WI38 (cell line): ENCODE results near the gene UMAD1.
"Not testable (repeated sequence)": the region's sequence is repeated elsewhere in the genome, so short reads cannot be mapped to it uniquely, and the experiment has no call there.

Experiments used
- H3K4me3 ChIP-seq: 2 replicates; pipeline ENCODE4 v1.5.1; 2011; ENCODE audit warnings: low read depth, mild to moderate bottlenecking, control low read depth, low read length
- TF ChIP-seq, protein P1 (sequence below): IDR thresholded peaks from 2 replicates; pipeline ENCODE4 v1.5.1; 2012; ENCODE audit warnings: low read depth, mild to moderate bottlenecking, control low read depth, low read length

UMAD1 gene

DNA sequence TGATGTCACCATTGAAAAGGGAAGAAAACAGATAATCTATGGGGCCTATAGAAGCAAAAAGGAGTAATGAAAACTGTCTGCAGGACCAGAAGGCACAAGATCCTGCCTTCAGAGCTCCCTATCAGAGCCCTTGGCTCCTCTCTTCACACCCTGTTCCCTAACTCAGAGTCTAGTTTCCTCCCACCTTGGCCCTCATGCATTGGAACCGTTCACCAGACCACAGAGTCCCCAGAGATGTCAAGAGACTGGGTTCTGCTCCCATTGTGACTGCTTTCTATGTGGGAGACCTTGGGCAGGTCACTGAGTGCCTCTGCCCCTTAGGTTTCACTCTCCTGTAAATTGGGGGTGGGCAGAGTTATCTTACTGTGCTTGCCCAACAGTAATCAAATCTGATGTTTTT, 158.0 kb downstream of the UMAD1 start:
- TF ChIP-seq, protein P1, sequence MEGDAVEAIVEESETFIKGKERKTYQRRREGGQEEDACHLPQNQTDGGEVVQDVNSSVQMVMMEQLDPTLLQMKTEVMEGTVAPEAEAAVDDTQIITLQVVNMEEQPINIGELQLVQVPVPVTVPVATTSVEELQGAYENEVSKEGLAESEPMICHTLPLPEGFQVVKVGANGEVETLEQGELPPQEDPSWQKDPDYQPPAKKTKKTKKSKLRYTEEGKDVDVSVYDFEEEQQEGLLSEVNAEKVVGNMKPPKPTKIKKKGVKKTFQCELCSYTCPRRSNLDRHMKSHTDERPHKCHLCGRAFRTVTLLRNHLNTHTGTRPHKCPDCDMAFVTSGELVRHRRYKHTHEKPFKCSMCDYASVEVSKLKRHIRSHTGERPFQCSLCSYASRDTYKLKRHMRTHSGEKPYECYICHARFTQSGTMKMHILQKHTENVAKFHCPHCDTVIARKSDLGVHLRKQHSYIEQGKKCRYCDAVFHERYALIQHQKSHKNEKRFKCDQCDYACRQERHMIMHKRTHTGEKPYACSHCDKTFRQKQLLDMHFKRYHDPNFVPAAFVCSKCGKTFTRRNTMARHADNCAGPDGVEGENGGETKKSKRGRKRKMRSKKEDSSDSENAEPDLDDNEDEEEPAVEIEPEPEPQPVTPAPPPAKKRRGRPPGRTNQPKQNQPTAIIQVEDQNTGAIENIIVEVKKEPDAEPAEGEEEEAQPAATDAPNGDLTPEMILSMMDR, result no peak
- no peak overlapping the region for H3K4me3 ChIP-seq

DNA sequence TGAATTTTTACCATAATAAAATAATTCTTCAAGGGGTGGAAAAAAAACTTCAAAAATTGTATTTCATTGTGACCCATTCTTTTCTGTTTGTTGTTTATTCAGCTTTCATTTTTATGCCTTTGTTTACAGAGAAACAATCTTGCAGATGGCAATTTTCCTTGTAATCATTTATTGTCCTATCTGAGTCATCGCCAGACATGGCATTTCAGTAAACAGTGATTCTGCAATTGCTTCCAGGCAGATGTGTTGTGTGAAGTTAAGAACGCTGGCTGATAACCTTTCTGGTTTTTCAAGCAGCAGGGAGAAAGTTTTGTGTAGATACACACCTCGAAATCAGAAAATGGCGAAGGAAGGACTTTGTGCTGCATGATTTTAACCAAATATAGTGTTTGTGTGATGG, 158.6 kb downstream of the UMAD1 start:
- TF ChIP-seq, protein P1, result no peak
- H3K4me3 ChIP-seq, result no peak overlapping the region

DNA sequence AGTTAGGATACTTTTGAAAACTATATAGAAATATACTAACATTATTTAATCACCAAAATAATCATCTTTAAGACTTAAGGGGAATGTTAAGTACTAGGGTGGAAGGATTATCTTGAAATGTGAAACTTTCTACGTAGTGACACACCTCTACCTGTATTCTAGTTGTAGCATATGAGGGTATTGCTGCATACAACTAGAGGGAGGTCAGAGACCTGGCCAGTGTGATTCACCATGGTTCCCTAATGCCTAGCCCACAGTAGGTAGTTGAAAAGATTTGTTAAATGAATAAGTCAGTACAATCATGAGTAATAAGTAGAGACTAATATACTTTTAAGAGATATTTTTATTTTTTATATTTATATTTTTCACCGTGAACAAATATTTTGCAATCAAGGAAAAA, 162.0 kb downstream of the UMAD1 start:
- TF ChIP-seq, protein P1, result no peak
- H3K4me3 ChIP-seq, result no peak overlapping the region

DNA sequence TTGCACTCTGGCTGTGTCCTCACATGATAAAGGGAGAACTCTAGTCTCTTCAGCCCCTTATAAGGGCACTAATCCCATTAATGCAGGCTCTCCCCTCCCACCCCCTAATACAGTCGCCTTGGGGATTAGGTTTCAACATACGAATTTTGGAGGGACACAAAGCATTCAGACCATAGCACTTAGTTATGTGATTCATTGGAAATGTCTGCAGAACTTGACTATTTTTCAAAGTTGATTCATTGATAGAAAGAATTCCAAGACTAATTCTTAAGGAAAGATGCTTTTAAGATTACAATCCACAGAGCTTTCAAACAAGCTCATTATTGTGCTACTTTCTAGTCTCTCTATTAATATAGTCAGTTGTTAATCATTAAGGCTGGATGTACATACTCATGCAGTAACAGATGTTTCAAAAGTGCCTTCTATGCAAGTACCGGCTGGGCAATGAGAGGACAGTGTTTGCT, 163.2 kb downstream of the UMAD1 start:
- H3K4me3 ChIP-seq, result no peak overlapping the region
- TF ChIP-seq, protein P1, result no peak

DNA sequence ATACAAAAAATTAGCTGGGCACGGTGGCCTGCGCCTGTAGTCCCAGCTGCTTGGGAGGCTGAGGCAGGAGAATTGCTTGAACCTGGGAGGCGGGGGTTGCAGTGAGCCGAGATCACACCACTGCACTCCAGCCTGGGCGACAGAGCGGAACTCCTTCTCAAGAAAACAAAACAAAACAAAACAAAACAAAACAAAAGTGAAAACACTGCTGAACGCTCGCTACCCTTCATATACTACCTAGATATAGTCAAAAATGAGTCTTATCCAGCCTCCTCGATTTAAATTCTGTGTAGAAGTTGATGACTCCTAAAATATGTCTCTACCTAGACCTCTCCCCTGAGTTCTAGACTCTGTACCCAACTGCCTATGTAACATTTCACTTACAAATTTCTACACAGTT, 164.3 kb downstream of the UMAD1 start:
- H3K4me3 ChIP-seq, result not testable (repeated sequence)

DNA sequence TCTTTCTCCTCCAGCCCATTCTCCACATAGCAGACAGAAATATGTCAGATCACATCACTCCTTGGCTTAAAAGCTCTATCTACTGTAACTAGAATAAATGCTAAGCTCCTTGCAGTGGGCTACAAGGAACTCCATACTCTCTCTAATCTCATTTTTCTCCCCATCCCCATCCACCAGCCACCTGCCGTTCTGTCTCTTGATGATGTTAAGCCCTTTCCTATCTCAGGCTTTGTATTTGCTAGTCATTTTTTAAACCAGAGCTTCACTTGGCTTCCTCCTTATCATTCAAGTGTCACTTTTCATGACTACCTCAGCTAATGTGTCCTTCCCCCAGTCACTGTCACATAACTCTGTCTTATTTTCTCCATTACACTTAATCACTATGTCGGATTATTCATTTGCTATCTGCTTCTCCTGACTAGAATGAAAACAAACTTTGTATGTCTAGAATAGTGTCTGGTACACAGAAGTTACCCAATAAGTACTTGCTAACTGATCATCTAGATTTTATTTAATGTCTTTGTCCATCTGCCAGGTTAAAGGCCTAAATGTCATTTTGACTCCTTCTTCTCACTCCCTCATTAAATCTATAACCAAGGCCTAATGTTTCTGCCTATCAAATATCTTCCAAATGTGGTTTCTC, 165.1 kb downstream of the UMAD1 start:
- no peak overlapping the region for H3K4me3 ChIP-seq
- TF ChIP-seq, protein P1, result no peak

DNA sequence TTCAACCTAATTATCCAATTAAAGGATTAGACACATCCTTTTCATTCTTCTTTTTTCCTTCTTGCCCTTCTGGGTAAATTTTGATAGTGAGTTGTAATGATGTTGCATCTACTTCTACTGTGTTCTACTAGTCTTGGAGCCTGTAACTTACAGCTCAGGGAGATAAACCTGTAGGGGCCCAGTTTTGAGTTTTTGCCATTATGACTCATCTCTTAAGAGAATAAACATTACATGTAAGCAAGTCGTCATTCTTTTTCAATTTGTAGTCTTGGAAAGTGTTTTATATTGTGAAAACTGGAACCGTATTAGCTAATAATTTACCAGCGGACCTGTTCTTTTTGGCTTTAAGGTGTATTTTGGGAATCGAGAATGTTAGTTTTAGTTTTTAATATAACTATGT, 167.6 kb downstream of the UMAD1 start:
- no peak overlapping the region for H3K4me3 ChIP-seq
- TF ChIP-seq, protein P1, result no peak

DNA sequence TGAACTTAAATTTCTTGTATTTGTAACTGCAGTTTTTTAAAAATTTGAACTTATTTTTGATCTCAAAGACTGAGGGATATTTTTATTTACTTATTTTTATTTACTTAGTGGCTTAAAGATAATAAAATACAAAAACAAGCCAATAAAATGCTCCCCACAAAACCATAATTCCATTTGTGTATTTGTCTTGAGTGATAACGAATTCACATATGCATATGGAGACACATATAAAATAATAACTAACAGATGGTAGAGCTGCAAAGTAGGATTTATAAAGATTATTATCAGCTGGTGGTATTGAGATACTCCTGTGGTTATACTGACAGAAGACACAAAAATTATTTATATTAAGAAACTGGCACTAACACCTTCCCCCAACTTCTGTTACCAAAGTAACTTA, 168.1 kb downstream of the UMAD1 start:
- H3K4me3 ChIP-seq, result no peak overlapping the region
- TF ChIP-seq, protein P1, result no peak
